ENCODE measurements around the gene TEX29.

- TF ChIP-seq RAD21 (conservative IDR thresholded peaks at IDR 0.05) (no peak), POLR2AphosphoS5 (IDR thresholded peaks at IDR 0.05) (no peak)
Observed at GRCh38 chr13:111278258-111278657, 42.2 kb upstream of the TEX29 start.
